Measurements from ENCODE around the gene SLC51A.

SLC51A gene

DNA sequence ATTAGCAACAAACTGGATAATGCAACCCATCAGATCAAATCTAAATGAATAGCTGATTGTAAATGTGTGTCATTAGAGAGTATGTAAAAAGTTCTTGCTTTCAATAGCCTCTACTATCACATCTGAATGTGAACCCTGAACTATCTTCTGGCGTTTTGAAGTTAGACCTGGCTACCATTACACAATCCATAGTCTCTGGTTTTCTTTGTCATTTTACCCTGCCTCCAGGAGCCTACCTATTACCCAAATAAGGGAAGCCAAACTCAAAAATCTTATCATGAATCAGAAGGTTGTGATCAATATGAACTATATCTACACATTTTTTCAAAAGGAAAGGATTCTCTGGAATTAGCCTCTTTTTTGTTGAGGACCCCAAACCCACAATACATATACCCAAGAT, 39.4 kb downstream of the SLC51A start:
- TF ChIP-seq ZFX (IDR thresholded peaks at IDR 0.05; ENCODE audit: borderline replicate concordance) (no peak), CTCF (IDR thresholded peaks at IDR 0.05) (no peak)
- H3K27ac ChIP-seq, result no peak overlapping the region

- H3K27ac ChIP-seq, result no peak overlapping the region
- TF ChIP-seq ZFX (IDR thresholded peaks at IDR 0.05; ENCODE audit: borderline replicate concordance) (no peak), CTCF (IDR thresholded peaks at IDR 0.05) (no peak)
Observed at GRCh38 chr3:196260784-196261183, 44.5 kb downstream of the SLC51A start.

DNA sequence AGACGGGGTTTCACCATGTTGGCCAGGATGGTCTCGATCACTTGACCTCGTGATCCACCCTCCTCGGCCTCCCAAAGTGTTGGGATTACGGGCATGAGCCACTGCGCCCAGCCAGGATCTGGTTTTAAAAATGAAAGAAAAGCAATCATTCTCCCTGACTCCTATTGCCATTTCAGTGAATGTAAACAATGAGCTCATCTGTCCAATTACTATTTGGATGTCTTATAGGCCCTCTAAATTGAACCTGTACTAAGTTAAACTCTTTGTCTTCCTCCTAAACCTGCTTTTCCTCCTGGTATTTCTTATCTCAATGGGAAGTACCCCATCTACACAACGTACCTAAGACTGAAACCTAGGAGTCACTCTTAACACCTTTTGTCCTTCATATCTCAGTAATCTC, 47.5 kb downstream of the SLC51A start:
- TF ChIP-seq ZFX (IDR thresholded peaks at IDR 0.05; ENCODE audit: borderline replicate concordance) (no peak), CTCF (IDR thresholded peaks at IDR 0.05) (no peak)
- H3K27ac ChIP-seq, result no peak overlapping the region

DNA sequence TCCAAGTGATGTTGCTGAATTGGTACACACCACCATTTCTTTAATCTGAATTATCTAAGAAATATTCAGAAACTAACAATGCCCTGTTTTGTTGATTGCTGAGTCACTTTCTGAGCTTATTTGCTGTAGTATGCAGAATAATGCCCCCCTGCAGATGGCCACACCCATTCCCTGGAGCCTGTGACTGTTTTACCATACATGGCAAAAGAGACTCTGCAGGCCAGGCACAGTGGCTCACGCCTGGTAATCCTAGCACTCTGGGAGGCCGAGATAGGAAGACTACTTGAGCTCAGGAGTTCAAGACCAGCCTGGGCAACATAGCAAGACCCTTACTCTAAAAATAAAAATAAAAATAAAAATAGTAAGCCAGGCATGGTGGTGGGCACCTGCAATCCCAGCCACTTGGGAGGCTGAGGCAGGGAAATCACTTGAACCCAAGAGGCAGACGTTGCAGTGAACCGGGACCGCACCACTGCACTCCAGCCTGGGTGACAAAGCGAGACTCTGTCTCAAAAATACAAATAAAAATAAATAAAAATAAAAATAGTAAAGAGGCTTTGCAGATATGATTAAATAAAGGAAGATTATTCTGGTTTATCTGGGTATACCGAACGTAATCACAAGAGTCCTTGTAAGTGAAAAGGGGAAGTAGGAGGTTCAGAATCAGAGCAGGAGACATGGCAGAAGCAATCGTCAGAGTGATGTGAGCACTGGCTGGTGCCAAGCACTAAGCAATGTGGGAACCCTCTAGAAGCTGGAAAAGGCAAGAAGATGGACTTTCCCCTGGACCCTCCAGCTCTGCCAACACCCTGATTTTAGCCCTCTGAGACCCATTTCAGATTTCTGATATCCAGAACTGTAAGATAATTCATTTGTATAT, 52.2 kb downstream of the SLC51A start:
- peak overlapping the region; percentile 57 for H3K27ac ChIP-seq
- TF ChIP-seq ZFX (IDR thresholded peaks at IDR 0.05; ENCODE audit: borderline replicate concordance), result no peak
- no peak for TF ChIP-seq CTCF (IDR thresholded peaks at IDR 0.05)

DNA sequence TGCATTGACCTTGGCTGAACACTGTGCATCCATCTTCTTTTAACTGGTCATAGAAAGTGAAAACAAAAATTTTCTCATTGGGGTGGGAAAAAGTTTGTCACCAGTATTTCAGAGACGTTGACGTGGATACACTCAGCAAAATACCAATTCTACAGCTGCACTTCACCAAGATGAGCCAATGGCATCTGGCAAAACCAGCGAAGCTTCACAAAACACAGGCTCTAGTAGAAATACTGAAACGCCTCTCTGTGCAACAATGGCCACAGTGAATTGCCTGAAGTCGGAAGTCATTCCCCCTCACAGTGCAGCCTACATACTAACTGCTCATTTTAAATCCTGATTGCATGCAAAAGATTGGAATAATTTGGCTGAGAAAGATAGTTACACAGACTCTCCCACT, 54.2 kb downstream of the SLC51A start:
- no peak overlapping the region for H3K27ac ChIP-seq
- TF ChIP-seq CTCF (IDR thresholded peaks at IDR 0.05) (no peak), ZFX (IDR thresholded peaks at IDR 0.05; ENCODE audit: borderline replicate concordance) (no peak)

DNA sequence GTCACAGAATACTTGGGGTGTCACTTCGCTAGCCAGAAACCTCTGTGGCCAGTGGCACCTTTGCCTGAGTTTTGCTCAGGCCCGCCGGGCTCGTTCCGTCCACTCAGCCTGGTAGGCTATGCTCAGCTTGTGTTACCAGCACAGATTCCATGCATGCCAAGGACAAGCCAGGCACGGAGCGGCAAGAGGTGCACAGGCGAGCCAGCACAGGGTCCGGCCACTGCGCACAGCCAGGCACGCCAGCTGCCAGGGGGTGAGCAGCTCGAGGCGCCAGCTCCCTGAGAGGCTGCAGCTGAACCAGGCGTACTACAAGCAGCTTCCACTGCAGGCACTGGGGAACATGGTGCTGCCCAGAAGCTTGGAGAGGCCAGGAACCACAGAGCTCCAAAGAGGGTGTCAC, 56.5 kb downstream of the SLC51A start:
- H3K27ac ChIP-seq, result no peak overlapping the region
- TF ChIP-seq ZFX (IDR thresholded peaks at IDR 0.05; ENCODE audit: borderline replicate concordance) (no peak), CTCF (IDR thresholded peaks at IDR 0.05) (no peak)

GRCh38 chr3:196273655-196274054, 57.3 kb downstream of the SLC51A start:
- TF ChIP-seq CTCF (IDR thresholded peaks at IDR 0.05) (no peak), ZFX (IDR thresholded peaks at IDR 0.05; ENCODE audit: borderline replicate concordance) (no peak)
- no peak overlapping the region for H3K27ac ChIP-seq
